ENCODE results near the gene RPS6KA5. TPM values are rescaled to one million over a fixed set of nuclear protein-coding genes. Genes with fewer than 3 reads are reported as not detected.

The RPS6KA5 gene
- total and polyA plus RNA-seq, 2 donors from 2014 or later = 0.95 to 9.4 TPM

GRCh38 chr14:90970167-90970600 lies 90.3 kb downstream of the RPS6KA5 start:
- TF ChIP-seq CTCF (IDR thresholded peaks at IDR 0.05; ENCODE audit: borderline replicate concordance, extremely low read depth, insufficient read depth) = no peak
- Histone ChIP-seq H3K9me3 (ENCODE audit: control insufficient read depth in 2 of 3, insufficient read depth in 1 of 3, low read length in 3 of 3) (no peaks in the 10 kb centered on the region), H3K27ac (ENCODE audit: low read depth in 2 of 2, low read length in 2 of 2) (no peak overlapping the region), H3K9ac (ENCODE audit: low read length in 3 of 3) (no peak overlapping the region), H3K4me3 (ENCODE audit: low read length in 3 of 3) (no peak overlapping the region), H3K4me1 (ENCODE audit: control insufficient read depth in 2 of 3, insufficient read depth in 2 of 3, low read depth in 1 of 3, low read length in 3 of 3) (no peaks in the 10 kb centered on the region), H3K36me3 (ENCODE audit: control insufficient read depth in 2 of 3, insufficient read depth in 3 of 3, low read length in 3 of 3) (no peaks in the 10 kb centered on the region), H3K27me3 (ENCODE audit: control insufficient read depth, insufficient read depth, low read length) (no peaks in the 10 kb centered on the region)
- no peak for FAIRE-seq
- intact Hi-C loops (cut with DNase I) = no loop called here
- DNase-seq = no peak

- Histone ChIP-seq H3K4me1 (ENCODE audit: control insufficient read depth in 2 of 3, insufficient read depth in 2 of 3, low read depth in 1 of 3, low read length in 3 of 3) (no peaks in the 10 kb centered on the region), H3K9me3 (ENCODE audit: control insufficient read depth in 2 of 3, insufficient read depth in 1 of 3, low read length in 3 of 3) (no peaks in the 10 kb centered on the region), H3K27ac (ENCODE audit: low read depth in 2 of 2, low read length in 2 of 2) (no peak overlapping the region), H3K9ac (ENCODE audit: low read length in 3 of 3) (no peak overlapping the region), H3K27me3 (ENCODE audit: control insufficient read depth, insufficient read depth, low read length) (no peaks in the 10 kb centered on the region), H3K4me3 (ENCODE audit: low read length in 3 of 3) (no peak overlapping the region), H3K36me3 (ENCODE audit: control insufficient read depth in 2 of 3, insufficient read depth in 3 of 3, low read length in 3 of 3) (no peaks in the 10 kb centered on the region)
- intact Hi-C loops (cut with DNase I) = no loop called here
- FAIRE-seq (no peak), DNase-seq (no peak)
- no peak for TF ChIP-seq CTCF (IDR thresholded peaks at IDR 0.05; ENCODE audit: borderline replicate concordance, extremely low read depth, insufficient read depth)
Measured at GRCh38 chr14:90969531-90970166, 90.8 kb downstream of the RPS6KA5 start.

DNA sequence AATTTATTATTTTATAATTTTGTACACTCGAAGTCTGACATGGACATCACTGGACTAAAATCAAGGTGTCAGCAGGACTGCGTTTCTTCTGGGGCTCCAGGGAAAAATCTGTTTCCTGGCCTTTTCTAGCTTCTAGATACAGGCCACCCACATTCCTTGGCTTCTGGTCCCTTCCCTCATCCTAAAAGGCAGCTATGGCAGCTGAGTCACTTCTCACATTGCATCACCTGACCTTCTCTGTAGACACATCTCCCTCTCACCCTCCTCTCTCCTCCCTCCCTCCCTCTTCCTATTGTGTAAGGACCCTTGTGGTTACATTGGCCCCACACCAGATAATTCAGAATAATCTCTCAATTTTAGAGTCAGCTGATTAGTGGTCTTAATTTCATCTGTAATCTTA lies 92.4 kb downstream of the RPS6KA5 start:
- Histone ChIP-seq H3K9me3 (ENCODE audit: control insufficient read depth in 2 of 3, insufficient read depth in 1 of 3, low read length in 3 of 3) (no peaks in the 10 kb centered on the region), H3K27me3 (ENCODE audit: control insufficient read depth, insufficient read depth, low read length) (no peaks in the 10 kb centered on the region), H3K9ac (ENCODE audit: low read length in 3 of 3) (no peak overlapping the region), H3K36me3 (ENCODE audit: control insufficient read depth in 2 of 3, insufficient read depth in 3 of 3, low read length in 3 of 3) (no peaks in the 10 kb centered on the region), H3K27ac (ENCODE audit: low read depth in 2 of 2, low read length in 2 of 2) (no peak overlapping the region), H3K4me3 (ENCODE audit: low read length in 3 of 3) (no peak overlapping the region), H3K4me1 (ENCODE audit: control insufficient read depth in 2 of 3, insufficient read depth in 2 of 3, low read depth in 1 of 3, low read length in 3 of 3) (no peaks in the 10 kb centered on the region)
- TF ChIP-seq CTCF (IDR thresholded peaks at IDR 0.05; ENCODE audit: borderline replicate concordance, extremely low read depth, insufficient read depth) = no peak
- no peak for DNase-seq
- intact Hi-C loops (cut with DNase I) = no loop called here
- no peak for FAIRE-seq

DNA sequence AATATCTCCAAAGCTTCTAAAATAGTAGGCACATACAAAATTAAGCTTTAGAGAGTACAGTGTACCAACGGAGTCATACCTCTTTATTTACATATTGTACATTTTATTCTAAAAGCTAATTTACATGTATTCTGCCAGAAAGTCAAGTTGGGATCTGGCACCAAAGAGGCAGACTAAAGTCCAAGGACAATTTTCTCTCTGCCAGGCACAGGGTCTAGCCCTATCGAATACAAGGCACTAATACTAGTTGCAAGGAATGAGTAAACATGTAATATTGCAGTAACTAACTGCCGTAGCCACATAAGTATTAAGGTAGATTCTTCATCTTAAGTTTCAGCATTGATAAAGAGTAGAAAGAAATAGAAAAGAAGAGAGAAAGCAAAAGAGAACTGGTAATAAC lies 93.9 kb downstream of the RPS6KA5 start:
- no peak overlapping the region for H3K4me3 ChIP-seq (ENCODE audit: low read length in 3 of 3)
- FAIRE-seq (no peak), DNase-seq (no peak)
- no peaks in the 10 kb centered on the region for H3K4me1 ChIP-seq (ENCODE audit: control insufficient read depth in 2 of 3, insufficient read depth in 2 of 3, low read depth in 1 of 3, low read length in 3 of 3)
- no peaks in the 10 kb centered on the region for H3K27me3 ChIP-seq (ENCODE audit: control insufficient read depth, insufficient read depth, low read length)
- H3K9ac ChIP-seq (ENCODE audit: low read length in 3 of 3) = no peak overlapping the region
- H3K36me3 ChIP-seq (ENCODE audit: control insufficient read depth in 2 of 3, insufficient read depth in 3 of 3, low read length in 3 of 3) = no peaks in the 10 kb centered on the region
- H3K9me3 ChIP-seq (ENCODE audit: control insufficient read depth in 2 of 3, insufficient read depth in 1 of 3, low read length in 3 of 3) = no peaks in the 10 kb centered on the region
- TF ChIP-seq CTCF (IDR thresholded peaks at IDR 0.05; ENCODE audit: borderline replicate concordance, extremely low read depth, insufficient read depth) = no peak
- H3K27ac ChIP-seq (ENCODE audit: low read depth in 2 of 2, low read length in 2 of 2) = no peak overlapping the region
- intact Hi-C loops (cut with DNase I) = no loop called here
